GM12892 (cell line): Measurements from ENCODE around the gene PDZD2.

Experiments
- POLR2A ChIP-seq: IDR thresholded peaks from 2 replicates; pipeline ENCODE4 v1.6.1; 2011; ENCODE audit warnings: low read depth, low read length, control low read depth
- POLR2AphosphoS5 ChIP-seq: IDR thresholded peaks from 2 replicates; pipeline ENCODE4 v1.6.1; 2011; ENCODE audit warnings: low read depth, low read length, control low read depth
- TAF1 ChIP-seq: IDR thresholded peaks from 2 replicates; pipeline ENCODE4 v1.6.1; 2011; ENCODE audit warnings: low read depth, mild to moderate bottlenecking, control low read depth, low read length, borderline replicate concordance

DNA sequence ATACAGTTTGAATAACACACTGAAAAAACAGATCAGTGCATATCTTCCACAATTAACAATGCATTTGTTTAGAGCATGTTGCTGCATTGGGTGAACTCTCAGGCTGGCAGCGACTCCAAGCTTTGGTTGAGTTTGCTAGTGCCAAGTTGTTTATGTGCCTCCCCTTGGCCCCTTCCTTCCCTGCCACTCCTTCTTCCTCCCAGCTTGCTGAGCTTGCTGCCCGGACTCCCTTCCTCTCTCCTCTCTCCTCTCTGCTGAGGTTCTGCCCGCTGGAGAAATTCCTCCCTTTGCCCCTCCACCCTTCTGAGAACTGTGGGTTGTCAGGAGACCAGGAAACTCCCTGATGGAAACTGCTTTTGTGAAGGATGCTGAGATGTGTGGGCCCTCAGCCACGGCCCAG lies 247.3 kb downstream of the PDZD2 start:
- no peak for TF ChIP-seq POLR2A
- no peak for TF ChIP-seq POLR2AphosphoS5
- no peak for TF ChIP-seq TAF1
